ENCODE measurements around the gene BCO1.

DNA sequence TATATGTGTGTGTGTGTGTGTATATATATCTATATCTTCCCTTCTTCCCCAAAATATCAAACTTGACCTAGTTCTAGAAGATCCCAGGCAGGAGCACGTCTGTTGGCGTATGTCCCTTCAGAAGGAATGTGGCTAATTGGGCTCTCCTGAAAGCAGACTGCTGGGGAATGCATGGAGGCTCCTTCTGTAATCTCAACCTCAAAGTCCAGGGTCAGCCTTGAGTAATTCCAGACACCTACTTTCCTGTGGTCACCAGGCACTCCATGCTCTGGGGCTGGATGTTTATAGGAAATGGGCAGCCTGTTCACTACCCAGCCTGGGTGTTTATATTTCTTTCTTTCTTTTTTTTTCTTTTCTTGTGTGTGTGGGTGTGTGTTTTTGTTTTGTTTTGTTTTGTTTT is 13.4 kb downstream of the BCO1 start:
- TF ChIP-seq, protein P1, sequence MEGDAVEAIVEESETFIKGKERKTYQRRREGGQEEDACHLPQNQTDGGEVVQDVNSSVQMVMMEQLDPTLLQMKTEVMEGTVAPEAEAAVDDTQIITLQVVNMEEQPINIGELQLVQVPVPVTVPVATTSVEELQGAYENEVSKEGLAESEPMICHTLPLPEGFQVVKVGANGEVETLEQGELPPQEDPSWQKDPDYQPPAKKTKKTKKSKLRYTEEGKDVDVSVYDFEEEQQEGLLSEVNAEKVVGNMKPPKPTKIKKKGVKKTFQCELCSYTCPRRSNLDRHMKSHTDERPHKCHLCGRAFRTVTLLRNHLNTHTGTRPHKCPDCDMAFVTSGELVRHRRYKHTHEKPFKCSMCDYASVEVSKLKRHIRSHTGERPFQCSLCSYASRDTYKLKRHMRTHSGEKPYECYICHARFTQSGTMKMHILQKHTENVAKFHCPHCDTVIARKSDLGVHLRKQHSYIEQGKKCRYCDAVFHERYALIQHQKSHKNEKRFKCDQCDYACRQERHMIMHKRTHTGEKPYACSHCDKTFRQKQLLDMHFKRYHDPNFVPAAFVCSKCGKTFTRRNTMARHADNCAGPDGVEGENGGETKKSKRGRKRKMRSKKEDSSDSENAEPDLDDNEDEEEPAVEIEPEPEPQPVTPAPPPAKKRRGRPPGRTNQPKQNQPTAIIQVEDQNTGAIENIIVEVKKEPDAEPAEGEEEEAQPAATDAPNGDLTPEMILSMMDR (IDR thresholded peaks at IDR 0.05) = no peak
- no peak for TF ChIP-seq POLR2A (IDR thresholded peaks at IDR 0.05; ENCODE audit: low read depth)
